ENCODE data around the gene FBXW11.

Gene FBXW11

GRCh38 chr5:171839112-171839511, 167.3 kb downstream of the FBXW11 start:
- no peak for TF ChIP-seq CTCF (conservative IDR thresholded peaks at IDR 0.05; ENCODE audit: low read depth, low read length)
- no peaks in the 10 kb centered on the region for H3K27me3 ChIP-seq (ENCODE audit: insufficient read depth, low read depth)

GRCh38 chr5:171838066-171838465, 168.4 kb downstream of the FBXW11 start:
- Histone ChIP-seq H4K20me1 (ENCODE audit: insufficient read depth) (no peaks in the 10 kb centered on the region), H3K9ac (no peak overlapping the region), H2AFZ (ENCODE audit: low read depth) (no peak overlapping the region), H3K27ac (no peak overlapping the region), H3K4me3 (IDR thresholded peaks at IDR 0.05; ENCODE audit: insufficient read depth, low read depth, low read length) (no peak overlapping the region), H3K27me3 (ENCODE audit: insufficient read depth, low read depth) (no peaks in the 10 kb centered on the region), H3K4me1 (ENCODE audit: low read depth, poor library complexity, severe bottlenecking) (no peaks in the 10 kb centered on the region), H3K79me2 (ENCODE audit: insufficient read depth, low read depth) (no peaks in the 10 kb centered on the region), H3K4me2 (no peak overlapping the region), H3K36me3 (ENCODE audit: insufficient read depth) (no peaks in the 10 kb centered on the region)
- no peak for TF ChIP-seq CTCF (conservative IDR thresholded peaks at IDR 0.05; ENCODE audit: low read depth, low read length)

More at GRCh38 chr5:171839112-171839511, 167.3 kb downstream of the FBXW11 start:
- H4K20me1 ChIP-seq (ENCODE audit: insufficient read depth), result no peaks in the 10 kb centered on the region
- no peaks in the 10 kb centered on the region for H3K36me3 ChIP-seq (ENCODE audit: insufficient read depth)
- H3K4me2 ChIP-seq, result no peak overlapping the region
- H3K9ac ChIP-seq, result no peak overlapping the region
- H2AFZ ChIP-seq (ENCODE audit: low read depth), result no peak overlapping the region
- H3K4me3 ChIP-seq (IDR thresholded peaks at IDR 0.05; ENCODE audit: insufficient read depth, low read depth, low read length), result no peak overlapping the region
- H3K79me2 ChIP-seq (ENCODE audit: insufficient read depth, low read depth), result no peaks in the 10 kb centered on the region
- no peaks in the 10 kb centered on the region for H3K4me1 ChIP-seq (ENCODE audit: low read depth, poor library complexity, severe bottlenecking)
- H3K27ac ChIP-seq, result no peak overlapping the region

GRCh38 chr5:171837522-171837921, 168.9 kb downstream of the FBXW11 start:
- Histone ChIP-seq H3K79me2 (ENCODE audit: insufficient read depth, low read depth) (no peaks in the 10 kb centered on the region), H2AFZ (ENCODE audit: low read depth) (no peak overlapping the region), H3K4me3 (IDR thresholded peaks at IDR 0.05; ENCODE audit: insufficient read depth, low read depth, low read length) (no peak overlapping the region), H4K20me1 (ENCODE audit: insufficient read depth) (no peaks in the 10 kb centered on the region), H3K4me1 (ENCODE audit: low read depth, poor library complexity, severe bottlenecking) (no peaks in the 10 kb centered on the region), H3K27me3 (ENCODE audit: insufficient read depth, low read depth) (no peaks in the 10 kb centered on the region), H3K27ac (no peak overlapping the region), H3K4me2 (no peak overlapping the region), H3K36me3 (ENCODE audit: insufficient read depth) (no peaks in the 10 kb centered on the region), H3K9ac (no peak overlapping the region)
- TF ChIP-seq CTCF (conservative IDR thresholded peaks at IDR 0.05; ENCODE audit: low read depth, low read length), result no peak

GRCh38 chr5:171835066-171835465, 171.4 kb downstream of the FBXW11 start:
- no peaks in the 10 kb centered on the region for H4K20me1 ChIP-seq (ENCODE audit: insufficient read depth)
- no peak for TF ChIP-seq CTCF (conservative IDR thresholded peaks at IDR 0.05; ENCODE audit: low read depth, low read length)
- no peaks in the 10 kb centered on the region for H3K4me1 ChIP-seq (ENCODE audit: low read depth, poor library complexity, severe bottlenecking)
- H3K27me3 ChIP-seq (ENCODE audit: insufficient read depth, low read depth), result no peaks in the 10 kb centered on the region
- no peak overlapping the region for H3K9ac ChIP-seq
- no peaks in the 10 kb centered on the region for H3K79me2 ChIP-seq (ENCODE audit: insufficient read depth, low read depth)
- no peak overlapping the region for H3K4me3 ChIP-seq (IDR thresholded peaks at IDR 0.05; ENCODE audit: insufficient read depth, low read depth, low read length)
- no peak overlapping the region for H2AFZ ChIP-seq (ENCODE audit: low read depth)
- H3K27ac ChIP-seq, result no peak overlapping the region
- H3K4me2 ChIP-seq, result no peak overlapping the region
- H3K36me3 ChIP-seq (ENCODE audit: insufficient read depth), result no peaks in the 10 kb centered on the region

All from KMS-11 (cell line).